Thoracic aorta (tissue), 2 donors: Measurements from ENCODE around the gene ECD. TPM values are rescaled to one million over a fixed set of nuclear protein-coding genes. Genes with fewer than 3 reads are reported as not detected.

Experiments used
- ATAC-seq: fragments of 150-250 bp; one replicate; pipeline ENCODE4 v1.8.0; 2017; ENCODE audit warnings: low read depth; ENCODE audit not compliant: insufficient number of reproducible peaks, low FRiP score
- DNase-seq: peaks from one replicate; pipeline ENCODE4 v3.0.0-alpha.2; 2020; ENCODE audit warnings: low spot score
- H3K27ac ChIP-seq, 2 donors: fragments of 200-600 bp; sonication (generic); 1 replicate in 1 of 2; 2 replicates in 1 of 2; pipeline ENCODE4 v1.5.1; 2016; ENCODE audit warnings: mild to moderate bottlenecking in 2 of 2, moderate library complexity in 2 of 2
- H3K27me3 ChIP-seq: fragments of 200-600 bp; sonication (generic); replicated peaks from 2 replicates; pipeline ENCODE4 v1.6.0; 2016; ENCODE audit warnings: mild to moderate bottlenecking; ENCODE audit not compliant: insufficient read depth
- H3K36me3 ChIP-seq: fragments of 200-600 bp; sonication (generic); one replicate; pipeline ENCODE4 v1.5.1; 2016
- H3K4me1 ChIP-seq, 2 donors: fragments of 200-600 bp; sonication (generic); 1 replicate in 1 of 2; 2 replicates in 1 of 2; pipeline versions ENCODE4 v1.5.1 to v1.6.0; 2016; ENCODE audit warnings: low read depth in 2 of 2, mild to moderate bottlenecking in 1 of 2; ENCODE audit not compliant: control insufficient read depth in 1 of 2
- H3K4me3 ChIP-seq: fragments of 200-600 bp; sonication (generic); 2 replicates; pipeline ENCODE4 v1.5.1; 2016; ENCODE audit warnings: mild to moderate bottlenecking
- H3K9me3 ChIP-seq: fragments of 200-600 bp; sonication (generic); 2 replicates; pipeline ENCODE4 v1.5.1; 2016
- total RNA-seq, 2 donors: library from RNA; depleted of rRNA; stranded (reverse); fragments of >200 nt; gene quantifications; one replicate each; pipeline versions ENCODE4 v1.1.0 to v1.2.3, GENCODE V29; 2016
- TF ChIP-seq, protein P1 (sequence below): fragments of 200-600 bp; sonication (generic); IDR thresholded peaks from one replicate; pipeline ENCODE4 v1.5.1; 2019; ENCODE audit warnings: antibody characterized with exemption

The ECD gene
- total RNA-seq, 2 donors from 2014 or later = 34.8 to 39.2 TPM

DNA sequence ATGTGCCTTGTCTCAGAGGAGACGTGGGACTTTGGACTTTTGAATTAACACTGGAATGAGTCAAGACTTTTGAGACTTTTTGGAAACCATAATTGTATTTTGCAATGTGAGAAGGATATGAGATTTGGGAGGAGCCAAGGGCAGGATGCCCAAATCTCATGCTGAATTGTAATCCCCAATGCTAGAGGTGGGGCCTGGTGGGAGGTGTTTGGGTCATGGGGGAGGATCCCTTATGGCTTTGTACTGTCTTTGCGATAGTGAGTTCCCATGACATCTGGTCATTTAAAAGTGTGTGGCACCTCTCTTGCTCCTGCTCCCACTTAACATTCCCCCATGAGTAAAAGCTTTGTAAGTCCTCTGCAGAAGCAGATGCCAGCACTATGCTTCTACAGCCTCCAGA is 40.1 kb upstream of the ECD start:
- H3K27ac ChIP-seq = no peak overlapping the region
- DNase-seq (no peak), ATAC-seq (no peak)
- no peaks in the 10 kb centered on the region for H3K9me3 ChIP-seq
- TF ChIP-seq, protein P1, sequence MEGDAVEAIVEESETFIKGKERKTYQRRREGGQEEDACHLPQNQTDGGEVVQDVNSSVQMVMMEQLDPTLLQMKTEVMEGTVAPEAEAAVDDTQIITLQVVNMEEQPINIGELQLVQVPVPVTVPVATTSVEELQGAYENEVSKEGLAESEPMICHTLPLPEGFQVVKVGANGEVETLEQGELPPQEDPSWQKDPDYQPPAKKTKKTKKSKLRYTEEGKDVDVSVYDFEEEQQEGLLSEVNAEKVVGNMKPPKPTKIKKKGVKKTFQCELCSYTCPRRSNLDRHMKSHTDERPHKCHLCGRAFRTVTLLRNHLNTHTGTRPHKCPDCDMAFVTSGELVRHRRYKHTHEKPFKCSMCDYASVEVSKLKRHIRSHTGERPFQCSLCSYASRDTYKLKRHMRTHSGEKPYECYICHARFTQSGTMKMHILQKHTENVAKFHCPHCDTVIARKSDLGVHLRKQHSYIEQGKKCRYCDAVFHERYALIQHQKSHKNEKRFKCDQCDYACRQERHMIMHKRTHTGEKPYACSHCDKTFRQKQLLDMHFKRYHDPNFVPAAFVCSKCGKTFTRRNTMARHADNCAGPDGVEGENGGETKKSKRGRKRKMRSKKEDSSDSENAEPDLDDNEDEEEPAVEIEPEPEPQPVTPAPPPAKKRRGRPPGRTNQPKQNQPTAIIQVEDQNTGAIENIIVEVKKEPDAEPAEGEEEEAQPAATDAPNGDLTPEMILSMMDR = no peak
- H3K4me1 ChIP-seq = no peaks in the 10 kb centered on the region
- H3K4me3 ChIP-seq = no peak overlapping the region
- peaks cover 9% of the 10 kb centered on the region for H3K36me3 ChIP-seq
- H3K27me3 ChIP-seq = no peaks in the 10 kb centered on the region

DNA sequence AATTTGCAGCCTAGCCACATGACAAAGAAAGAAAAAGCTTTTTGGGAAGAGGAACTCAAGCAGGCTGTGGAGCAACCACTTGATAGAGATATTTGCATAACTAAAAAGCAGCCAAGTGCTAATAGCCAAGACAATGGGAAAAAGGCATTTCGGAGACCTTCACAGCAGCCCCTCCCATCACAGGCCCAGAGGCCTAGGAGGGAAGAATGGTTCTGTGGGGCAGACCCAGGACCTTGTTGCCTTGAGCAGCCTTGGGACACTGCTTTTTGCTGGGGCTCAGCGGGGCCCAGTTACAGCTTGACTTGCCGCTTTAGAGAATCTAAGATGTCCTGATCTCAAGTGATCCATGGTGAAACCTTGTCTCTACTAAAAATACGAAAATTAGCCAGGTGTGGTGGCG is 38.6 kb upstream of the ECD start:
- Histone ChIP-seq H3K4me1 (no peaks in the 10 kb centered on the region), H3K36me3 (peaks cover 9% of the 10 kb centered on the region), H3K27me3 (no peaks in the 10 kb centered on the region), H3K27ac (no peak overlapping the region), H3K4me3 (no peak overlapping the region), H3K9me3 (no peaks in the 10 kb centered on the region)
- DNase-seq (no peak), ATAC-seq (no peak)
- TF ChIP-seq, protein P1 = no peak

DNA sequence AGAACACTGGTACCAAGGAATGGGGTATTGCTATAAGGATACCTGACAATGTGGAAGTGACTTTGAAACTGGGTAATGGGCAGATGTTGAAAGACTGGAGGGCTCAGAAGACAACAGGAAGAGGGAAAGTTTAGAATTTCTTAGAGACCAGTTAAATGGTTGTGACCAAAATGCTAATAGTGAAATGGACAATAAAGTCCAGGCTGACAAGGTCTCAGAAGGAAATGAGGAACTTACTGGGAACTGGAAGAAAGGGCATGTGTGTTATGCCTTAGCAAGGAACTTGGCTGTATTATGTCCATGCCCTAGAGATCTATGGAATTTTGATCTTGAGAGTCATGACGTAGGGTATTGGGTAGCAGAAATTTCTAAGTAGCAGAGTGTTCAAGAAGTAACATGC is 38.1 kb upstream of the ECD start:
- no peak for DNase-seq
- TF ChIP-seq, protein P1 = no peak
- Histone ChIP-seq H3K4me1 (no peaks in the 10 kb centered on the region), H3K9me3 (no peaks in the 10 kb centered on the region), H3K4me3 (no peak overlapping the region), H3K27ac (no peak overlapping the region), H3K36me3 (peaks cover 9% of the 10 kb centered on the region), H3K27me3 (no peaks in the 10 kb centered on the region)
- no peak for ATAC-seq

DNA sequence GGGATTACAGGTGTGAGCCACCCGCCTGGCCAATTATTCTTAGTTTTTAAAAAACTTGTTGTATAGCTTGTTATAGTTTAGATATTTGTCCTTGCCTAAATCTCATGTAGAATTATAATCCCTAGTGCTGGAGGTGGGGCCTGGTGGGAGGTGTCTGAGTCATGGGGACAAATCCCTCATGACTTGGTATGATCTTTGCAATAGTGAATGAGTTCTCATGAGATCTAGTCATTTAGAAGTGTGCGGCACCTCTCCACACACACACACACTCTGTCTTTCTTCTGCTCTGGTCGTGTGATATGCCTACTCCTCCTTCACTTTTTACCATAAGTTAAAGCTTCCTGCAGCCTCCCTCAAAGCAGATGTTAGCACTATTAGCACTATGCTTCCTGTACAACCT is 37.3 kb upstream of the ECD start:
- Histone ChIP-seq H3K27ac (no peak overlapping the region), H3K9me3 (no peaks in the 10 kb centered on the region), H3K27me3 (no peaks in the 10 kb centered on the region), H3K36me3 (peaks cover 6% of the 10 kb centered on the region), H3K4me3 (no peak overlapping the region), H3K4me1 (no peaks in the 10 kb centered on the region)
- DNase-seq = no peak
- TF ChIP-seq, protein P1 = no peak
- no peak for ATAC-seq

DNA sequence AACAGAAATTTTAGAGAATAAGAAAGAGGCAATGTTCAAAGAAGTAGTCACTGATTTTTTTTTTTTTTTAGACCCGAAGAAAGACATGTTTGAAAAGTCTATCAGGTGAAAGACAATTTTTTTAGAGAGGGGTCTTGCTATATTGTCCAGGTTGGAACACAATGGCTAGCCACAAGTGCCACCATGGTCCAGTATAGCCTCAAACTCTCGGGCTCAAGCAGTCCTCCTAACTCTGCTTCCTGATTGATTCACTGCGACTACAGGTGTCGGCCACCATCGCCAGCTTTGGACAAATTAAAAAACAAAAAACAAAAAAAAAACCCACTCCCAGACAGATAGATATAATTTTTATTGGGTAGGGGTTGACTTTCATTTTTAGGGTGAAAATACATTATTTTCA is 22.4 kb upstream of the ECD start:
- Histone ChIP-seq H3K36me3 (peaks cover 6% of the 10 kb centered on the region), H3K27me3 (no peaks in the 10 kb centered on the region), H3K4me1 (no peaks in the 10 kb centered on the region), H3K9me3 (no peaks in the 10 kb centered on the region), H3K4me3 (no peak overlapping the region), H3K27ac (no peak overlapping the region)
- ATAC-seq (no peak), DNase-seq (no peak)
- TF ChIP-seq, protein P1 = no peak
